GM21367 (cell line): ENCODE measurements around the gene PLEKHG2.
"Not testable (repeated sequence)": the region's sequence is repeated elsewhere in the genome, so short reads cannot be mapped to it uniquely, and the experiment has no call there.

Source experiments
- ATAC-seq: cut with Tn5 transposase; IDR thresholded peaks from one replicate; pipeline ENCODE4 v1.9.1; 2021; ENCODE audit not compliant: unreplicated experiment

Gene PLEKHG2

GRCh38 chr19:39412100-39412866, at the start of gene PLEKHG2:
PLEKHG2 (plus strand) TSS chr19:39412669; CDS start chr19:39414087, 1,418 bp downstream.
- peak; percentile 27 for ATAC-seq

GRCh38 chr19:39362682-39363657, 49.5 kb upstream of the PLEKHG2 start:
- no peak for ATAC-seq

GRCh38 chr19:39363901-39364457, 48.5 kb upstream of the PLEKHG2 start:
- ATAC-seq: no peak

- ATAC-seq: no peak
These were observed 46.9 kb upstream of the PLEKHG2 start for GRCh38 chr19:39365531-39365930.

- no peak for ATAC-seq
These were observed 43.3 kb upstream of the PLEKHG2 start for GRCh38 chr19:39369200-39369599.

- no peak for ATAC-seq
These were observed 41.7 kb upstream of the PLEKHG2 start for GRCh38 chr19:39370735-39371134.

- no peak for ATAC-seq
These were observed 40.2 kb upstream of the PLEKHG2 start for GRCh38 chr19:39372047-39372802.

- no peak for ATAC-seq
These were observed 39.5 kb upstream of the PLEKHG2 start for GRCh38 chr19:39372941-39373340.

- ATAC-seq: no peak
These were observed 36.5 kb upstream of the PLEKHG2 start for GRCh38 chr19:39375929-39376328.

DNA sequence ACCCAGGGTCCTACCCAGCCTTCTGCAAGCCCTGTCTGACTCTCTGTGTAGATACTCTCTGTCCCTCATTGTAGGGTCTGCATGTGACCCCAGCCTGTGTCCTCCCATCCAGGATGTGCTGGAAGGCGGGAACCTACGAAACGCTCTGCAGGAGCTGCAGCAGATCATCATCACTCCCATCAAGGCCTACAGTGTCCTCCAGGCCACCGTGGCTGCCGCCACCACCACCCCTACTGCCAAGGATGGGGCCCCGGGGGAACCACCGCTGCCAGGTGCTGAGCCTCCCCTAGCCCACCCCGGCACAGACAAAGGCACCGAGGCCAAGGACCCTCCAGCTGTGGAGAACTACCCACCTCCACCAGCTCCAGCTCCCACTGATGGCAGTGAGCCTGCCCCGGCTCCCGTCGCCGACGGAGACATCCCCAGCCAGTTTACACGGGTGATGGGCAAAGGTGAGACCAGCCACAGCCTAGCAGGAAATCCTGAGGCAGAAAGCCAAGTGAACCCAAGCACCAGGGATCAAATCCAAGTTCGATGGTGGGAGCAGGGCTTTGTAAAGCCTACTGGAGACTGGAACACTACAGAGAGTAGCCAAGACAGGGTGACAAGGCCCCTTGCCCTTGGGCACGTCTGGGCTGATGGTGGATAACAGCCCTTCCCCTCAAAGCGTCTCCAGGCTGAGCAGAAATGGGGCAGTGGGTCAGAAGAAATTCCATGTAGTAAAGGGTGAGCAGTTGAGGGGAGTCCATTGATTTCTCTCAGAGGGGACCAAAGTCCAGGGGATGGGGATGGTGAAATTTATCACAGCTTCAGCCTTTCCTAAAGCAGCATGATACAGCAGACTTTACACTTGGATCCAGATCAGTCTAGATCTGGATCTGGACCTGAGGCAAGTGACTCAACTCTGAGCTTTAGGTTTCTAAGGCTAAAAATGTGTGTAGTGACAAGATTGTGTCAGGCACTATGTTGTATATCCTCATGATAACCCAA, 34.8 kb upstream of the PLEKHG2 start:
- no peak for ATAC-seq

- ATAC-seq: not testable (repeated sequence)
These were observed 33.1 kb upstream of the PLEKHG2 start for GRCh38 chr19:39379366-39379765.

DNA sequence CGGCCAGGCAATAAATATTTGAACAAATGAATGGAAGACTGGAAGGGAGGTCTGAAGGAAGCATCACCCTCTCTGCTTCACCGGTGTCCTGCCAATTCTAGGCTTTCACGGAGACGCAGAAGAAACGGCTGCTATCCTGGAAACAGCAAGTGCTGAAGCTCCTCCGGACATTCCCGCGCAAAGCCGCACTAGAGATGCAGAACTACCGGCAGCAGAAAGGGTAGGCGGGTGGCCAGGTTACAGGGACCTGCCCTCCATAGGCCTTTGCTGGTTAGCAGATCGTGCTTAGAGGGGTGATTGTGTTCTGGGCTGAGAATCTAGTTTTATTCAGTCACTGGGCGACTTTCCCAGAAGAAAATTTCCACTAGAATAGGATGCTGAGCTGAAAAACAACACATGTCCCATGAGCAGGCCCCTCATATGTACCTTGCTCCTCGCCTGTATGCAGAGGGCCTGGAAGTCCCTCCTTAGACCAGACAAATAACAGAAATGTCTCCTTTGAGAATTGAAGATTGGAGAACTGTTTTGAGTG, 32.5 kb upstream of the PLEKHG2 start:
- no peak for ATAC-seq

DNA sequence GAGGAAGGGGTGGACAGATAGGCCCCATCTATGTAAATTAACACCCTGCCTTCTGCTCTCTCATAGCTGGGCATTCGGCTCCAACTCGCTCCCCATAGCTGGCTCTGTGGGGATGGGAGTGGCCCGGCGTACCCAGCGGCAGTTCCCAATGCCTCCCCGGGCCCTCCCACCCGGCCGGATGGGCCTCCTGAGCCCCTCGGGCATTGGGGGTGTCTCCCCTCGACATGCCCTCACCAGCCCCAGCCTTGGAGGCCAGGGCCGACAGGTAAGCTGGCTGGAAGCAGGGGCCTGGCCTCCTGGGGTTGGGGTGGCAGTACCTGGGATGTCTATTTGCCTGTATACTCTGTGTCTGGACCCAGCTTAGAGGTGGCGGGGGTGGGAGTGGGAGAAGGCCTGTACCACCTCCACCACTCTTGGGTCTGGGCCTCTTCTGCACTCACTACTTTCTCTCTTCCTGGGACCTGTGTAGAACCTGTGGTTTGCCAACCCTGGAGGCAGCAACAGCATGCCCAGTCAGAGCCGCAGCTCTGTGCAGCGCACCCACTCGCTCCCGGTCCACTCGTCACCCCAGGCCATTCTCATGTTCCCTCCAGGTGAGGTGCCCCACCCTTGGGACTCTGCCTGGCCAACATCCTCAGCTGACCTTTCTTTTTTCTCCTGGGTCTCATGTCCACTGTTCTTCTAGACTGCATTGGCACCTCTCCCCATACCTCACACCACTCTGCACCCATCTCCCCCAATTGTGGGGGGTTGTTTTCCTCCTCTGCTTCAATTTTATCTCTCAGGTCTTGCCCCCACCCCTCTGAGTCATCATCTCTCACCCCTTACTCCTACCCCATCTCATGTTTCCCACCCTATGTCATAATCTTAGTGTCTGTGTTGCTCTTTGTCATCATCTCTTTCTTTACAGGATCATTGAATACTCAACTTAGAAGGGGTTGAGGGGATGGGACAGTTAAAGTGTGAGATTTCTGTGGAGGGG, 31.7 kb upstream of the PLEKHG2 start:
- ATAC-seq: no peak

DNA sequence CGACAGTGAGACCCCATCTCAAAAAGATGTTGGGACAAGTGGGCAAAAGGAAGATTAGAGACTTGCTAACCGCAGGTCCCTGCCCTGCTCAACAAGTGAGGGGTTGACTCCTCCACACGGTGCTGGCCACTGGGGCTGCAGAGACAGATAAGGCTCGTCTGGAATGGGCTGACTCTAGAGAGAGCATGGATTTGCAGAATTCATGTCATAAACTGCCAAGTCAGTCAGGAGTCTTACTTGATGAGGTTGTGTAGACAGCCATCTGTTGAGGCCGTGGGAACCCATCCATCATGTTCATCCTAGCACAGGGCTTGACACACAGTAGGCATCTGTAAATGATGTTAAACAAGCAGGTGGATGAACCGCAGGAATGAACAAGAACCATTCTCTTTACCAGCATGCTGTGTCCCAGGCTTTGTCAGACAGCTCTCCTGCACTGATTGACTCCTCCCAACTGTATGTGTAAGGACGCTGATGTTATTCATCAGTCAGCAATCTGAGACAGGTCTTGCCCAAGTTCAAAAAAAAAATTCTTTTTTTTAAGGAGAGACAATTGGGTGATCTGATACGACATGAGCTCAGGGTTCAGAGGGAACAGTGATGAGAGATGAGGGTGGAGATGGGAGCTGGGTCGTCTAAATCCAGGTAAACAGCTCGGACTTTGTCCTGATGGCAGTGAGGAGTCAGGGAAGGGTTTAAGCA, 30.4 kb upstream of the PLEKHG2 start:
- ATAC-seq: no peak

- ATAC-seq: no peak
These were observed 29.3 kb upstream of the PLEKHG2 start for GRCh38 chr19:39382991-39383828.

- no peak for ATAC-seq
These were observed 27.5 kb upstream of the PLEKHG2 start for GRCh38 chr19:39384839-39385568.
